GM12865 (cell line): ENCODE data around the gene ZPR1.

Source experiments
- DNase-seq: peaks from one replicate; pipeline ENCODE4 v3.0.0; 2010; ENCODE audit warnings: low read depth
- H3K4me3 ChIP-seq: 2 replicates; pipeline ENCODE4 v1.5.1; 2011; ENCODE audit warnings: mild to moderate bottlenecking, low read depth, low read length, control low read depth
- TF ChIP-seq, protein P1 (sequence below): IDR thresholded peaks from 2 replicates; pipeline ENCODE4 v1.5.1; 2011; ENCODE audit warnings: low read length, control low read depth, low read depth, inconsistent platforms; ENCODE audit not compliant: insufficient read depth; ENCODE audit errors: missing control alignments

ZPR1 gene

DNA sequence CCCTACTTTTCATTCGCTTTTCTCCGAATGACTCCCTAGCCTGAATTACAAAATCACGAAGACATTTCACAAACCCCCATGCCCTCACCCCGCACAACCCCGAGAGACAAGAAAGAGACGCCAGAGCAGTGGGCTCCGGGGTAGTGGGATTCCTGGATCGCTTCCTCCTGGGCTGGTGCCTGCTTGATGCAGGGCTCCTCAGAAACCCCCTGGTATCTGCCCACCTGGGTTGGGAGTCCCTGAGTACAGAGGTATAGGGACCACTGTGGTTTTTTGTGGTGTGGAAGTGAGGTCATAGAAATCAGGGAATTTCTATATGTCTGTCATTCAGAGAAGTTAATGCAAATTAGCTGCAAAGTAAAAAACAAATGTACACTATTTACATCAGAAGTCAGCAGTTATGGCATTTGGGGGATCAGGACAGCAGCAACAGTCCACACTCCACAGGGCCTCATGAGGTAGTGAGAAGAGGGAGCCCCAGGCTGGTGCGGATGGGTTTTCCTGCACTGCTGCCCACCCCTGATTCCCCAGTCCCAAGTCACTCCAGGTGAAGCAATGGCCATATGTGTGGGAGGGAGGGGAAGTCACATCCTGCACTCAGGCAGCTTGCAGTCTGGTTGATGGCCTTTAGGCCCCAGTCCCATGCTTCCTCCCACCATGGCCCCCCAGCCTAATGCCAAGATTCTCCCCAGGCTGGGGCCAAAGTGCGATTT, 54.6 kb downstream of the ZPR1 start:
- H3K4me3 ChIP-seq, result peak overlapping the region; percentile 25; the same call in 1 of the 2 replicates
- TF ChIP-seq, protein P1, sequence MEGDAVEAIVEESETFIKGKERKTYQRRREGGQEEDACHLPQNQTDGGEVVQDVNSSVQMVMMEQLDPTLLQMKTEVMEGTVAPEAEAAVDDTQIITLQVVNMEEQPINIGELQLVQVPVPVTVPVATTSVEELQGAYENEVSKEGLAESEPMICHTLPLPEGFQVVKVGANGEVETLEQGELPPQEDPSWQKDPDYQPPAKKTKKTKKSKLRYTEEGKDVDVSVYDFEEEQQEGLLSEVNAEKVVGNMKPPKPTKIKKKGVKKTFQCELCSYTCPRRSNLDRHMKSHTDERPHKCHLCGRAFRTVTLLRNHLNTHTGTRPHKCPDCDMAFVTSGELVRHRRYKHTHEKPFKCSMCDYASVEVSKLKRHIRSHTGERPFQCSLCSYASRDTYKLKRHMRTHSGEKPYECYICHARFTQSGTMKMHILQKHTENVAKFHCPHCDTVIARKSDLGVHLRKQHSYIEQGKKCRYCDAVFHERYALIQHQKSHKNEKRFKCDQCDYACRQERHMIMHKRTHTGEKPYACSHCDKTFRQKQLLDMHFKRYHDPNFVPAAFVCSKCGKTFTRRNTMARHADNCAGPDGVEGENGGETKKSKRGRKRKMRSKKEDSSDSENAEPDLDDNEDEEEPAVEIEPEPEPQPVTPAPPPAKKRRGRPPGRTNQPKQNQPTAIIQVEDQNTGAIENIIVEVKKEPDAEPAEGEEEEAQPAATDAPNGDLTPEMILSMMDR, result no peak
- DNase-seq, result peak; percentile 56

DNA sequence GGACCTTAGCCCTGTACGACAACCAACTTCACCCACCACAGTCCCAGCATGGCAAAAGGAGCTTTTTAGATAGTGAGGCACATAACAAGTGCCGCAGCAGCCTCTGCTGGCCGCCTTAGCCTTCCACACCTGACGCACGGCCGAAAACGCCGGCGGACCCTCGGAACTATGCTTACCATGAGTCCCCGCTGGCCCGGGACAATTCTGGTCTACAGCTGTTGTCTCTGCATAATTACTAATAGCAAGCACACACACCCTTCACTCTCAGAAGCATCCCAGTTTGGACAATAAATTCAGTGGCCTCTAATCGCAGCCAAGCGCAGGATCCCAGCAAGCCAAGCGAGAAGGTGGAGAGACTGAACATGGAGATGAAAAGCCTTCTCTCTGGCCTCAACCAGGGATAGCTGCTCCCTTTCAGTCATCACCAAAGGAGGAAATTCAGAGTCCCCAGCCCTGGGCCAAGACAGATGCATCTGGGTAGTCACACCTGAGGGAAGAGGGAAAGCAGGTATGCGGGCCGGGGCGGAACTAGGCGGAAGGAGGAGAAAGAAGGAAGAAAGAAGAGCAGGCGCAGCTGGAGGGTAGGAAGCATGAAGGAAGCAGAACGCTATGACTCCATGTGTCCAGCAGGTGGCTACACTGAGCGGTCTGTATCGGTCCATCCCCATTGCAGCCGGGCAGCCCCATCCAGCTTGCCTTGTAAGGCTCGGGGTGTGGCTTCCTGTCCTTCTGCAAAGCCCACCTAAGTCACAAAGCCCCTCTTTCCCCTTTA, 55.4 kb downstream of the ZPR1 start:
- H3K4me3 ChIP-seq, result peak overlapping the region; percentile 25; the same call in 1 of the 2 replicates
- DNase-seq, result peak; percentile 84
- TF ChIP-seq, protein P1, result peak; percentile 98

DNA sequence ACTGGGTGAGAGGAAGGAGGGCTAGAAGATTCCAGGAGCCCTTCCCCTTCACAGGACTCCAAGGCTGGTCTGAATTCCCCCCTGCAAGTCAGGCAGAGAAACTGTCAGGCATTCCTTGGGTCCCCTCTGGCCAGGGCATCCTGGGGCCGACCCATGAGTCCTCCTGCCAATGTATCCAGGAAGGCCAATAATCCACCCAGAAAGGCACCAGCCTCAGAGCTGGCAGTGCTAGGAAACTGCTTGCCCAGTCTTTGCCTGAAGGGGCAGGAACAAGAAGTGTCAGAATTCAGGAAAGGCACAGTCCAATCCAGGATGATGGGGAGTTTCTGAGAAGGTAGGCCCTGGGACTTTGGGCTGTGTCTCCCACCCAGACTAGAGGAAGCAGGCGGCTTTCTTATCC, 56.0 kb downstream of the ZPR1 start:
- DNase-seq, result no peak
- TF ChIP-seq, protein P1, result no peak
- no peak overlapping the region for H3K4me3 ChIP-seq

DNA sequence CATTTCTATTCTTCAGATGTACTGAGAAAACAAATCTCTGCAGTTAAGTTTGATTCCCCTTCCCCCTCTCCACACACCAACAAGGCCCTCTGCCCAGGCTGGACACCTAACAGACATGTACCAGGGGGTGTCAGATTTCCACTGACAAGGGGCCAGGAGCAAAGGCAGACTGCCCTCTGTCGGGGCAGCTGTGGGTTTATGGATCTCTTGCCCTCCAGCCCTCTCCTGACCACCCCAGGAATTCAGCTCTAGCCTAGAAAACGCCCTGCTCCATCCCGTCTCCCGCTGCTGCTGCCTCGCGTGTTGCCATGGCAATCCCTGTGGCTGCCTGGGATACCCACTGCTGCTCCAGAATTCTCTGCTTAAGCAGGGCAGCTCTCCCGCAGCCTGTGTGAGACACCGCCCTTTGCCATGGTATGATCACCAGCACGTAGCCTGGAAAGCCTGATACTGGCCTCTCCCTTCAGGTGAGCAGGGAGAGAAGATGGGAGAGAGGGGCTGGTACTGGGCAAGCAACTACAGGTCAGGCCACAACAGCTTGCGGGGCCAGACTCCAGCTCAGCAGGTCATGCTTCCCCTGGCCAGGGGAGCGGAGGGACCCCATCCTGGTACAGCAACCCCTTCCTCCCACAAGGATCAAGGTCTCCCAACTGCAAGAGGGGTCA, 56.6 kb downstream of the ZPR1 start:
- DNase-seq, result no peak
- H3K4me3 ChIP-seq, result no peak overlapping the region
- TF ChIP-seq, protein P1, result no peak

DNA sequence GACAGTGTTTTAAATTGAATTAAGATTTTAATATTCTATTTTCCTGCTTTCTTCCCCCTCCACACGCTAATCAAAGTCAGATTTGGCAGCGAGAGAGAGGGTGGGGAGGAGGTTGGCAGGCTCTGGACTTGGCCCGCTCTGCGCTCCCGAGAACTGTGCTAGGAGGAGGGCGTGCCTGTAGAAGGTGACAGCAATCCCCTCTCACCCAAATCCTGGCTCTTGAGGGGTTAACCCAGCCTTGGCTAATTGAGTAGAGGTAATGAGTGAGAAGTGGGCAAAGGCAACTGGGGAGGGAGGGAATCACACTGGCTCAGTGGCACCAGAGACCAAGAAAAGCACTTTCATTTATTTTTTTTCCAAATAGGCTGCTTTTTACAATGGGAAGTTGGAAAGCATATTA, 57.2 kb downstream of the ZPR1 start:
- H3K4me3 ChIP-seq, result no peak overlapping the region
- DNase-seq, result no peak
- TF ChIP-seq, protein P1, result no peak

DNA sequence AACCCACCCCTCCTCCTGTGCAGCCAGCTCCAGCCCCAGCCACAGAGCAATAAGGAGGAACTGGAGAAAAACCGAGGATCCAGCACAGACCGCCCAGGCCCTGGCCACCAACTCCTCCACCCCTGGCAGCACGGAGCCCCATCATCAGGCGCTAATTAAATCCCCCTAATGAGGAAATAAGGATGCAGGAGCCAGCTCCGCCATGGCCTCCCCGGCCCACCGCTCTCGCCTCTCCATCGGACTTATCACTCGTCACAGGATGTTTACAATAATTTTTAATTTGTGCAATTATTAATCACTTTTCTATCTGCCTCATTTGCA, 57.6 kb downstream of the ZPR1 start:
- no peak overlapping the region for H3K4me3 ChIP-seq

More for the DNA sequence above, 57.6 kb downstream of the ZPR1 start:
- no peak for DNase-seq
- TF ChIP-seq, protein P1, result no peak
